Hematopoietic multipotent progenitor cell treated with erythropoietin and hydrocortisone succinate and interleukin-3 and kit ligand, for 6 days (in vitro differentiated cells): Measurements from ENCODE around the gene AMER3.

Experiments
- DNase-seq: peaks from one replicate; pipeline ENCODE4 v3.0.0-alpha.2; 2015

AMER3 gene

GRCh38 chr2:130785466-130786055 is 30.2 kb downstream of the AMER3 start:
- DNase-seq, result no peak

DNA sequence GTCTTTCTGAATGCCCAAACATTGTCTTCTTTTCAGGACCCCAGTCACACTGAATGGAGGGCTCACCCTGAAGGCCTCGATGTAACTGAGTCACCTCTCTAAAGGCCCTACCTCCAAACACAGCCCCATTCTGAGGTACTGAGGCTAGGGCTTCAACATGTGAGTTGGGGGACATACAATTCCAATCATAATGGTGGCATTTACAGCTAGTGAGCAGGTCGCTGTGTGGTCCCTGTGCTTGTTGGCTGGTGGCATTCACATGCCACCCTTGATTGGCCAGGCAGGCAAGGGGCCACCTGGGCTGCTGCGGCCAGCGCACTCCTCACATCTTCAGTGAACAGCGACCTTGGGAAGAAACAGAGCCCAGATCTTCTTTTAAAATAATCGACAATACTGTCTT is 30.7 kb downstream of the AMER3 start:
- no peak for DNase-seq

- no peak for DNase-seq
These were observed 32.5 kb downstream of the AMER3 start for GRCh38 chr2:130787841-130788240.

GRCh38 chr2:130790312-130790711 is 35.0 kb downstream of the AMER3 start:
- DNase-seq, result no peak

GRCh38 chr2:130790804-130791616 is 35.7 kb downstream of the AMER3 start:
- DNase-seq, result no peak

GRCh38 chr2:130791617-130791939 is 36.2 kb downstream of the AMER3 start:
- no peak for DNase-seq

GRCh38 chr2:130795431-130795830 is 40.1 kb downstream of the AMER3 start:
- no peak for DNase-seq

GRCh38 chr2:130796290-130796689 is 41.0 kb downstream of the AMER3 start:
- DNase-seq, result no peak

GRCh38 chr2:130797493-130798435 is 42.4 kb downstream of the AMER3 start:
- peak; percentile 91 for DNase-seq

DNA sequence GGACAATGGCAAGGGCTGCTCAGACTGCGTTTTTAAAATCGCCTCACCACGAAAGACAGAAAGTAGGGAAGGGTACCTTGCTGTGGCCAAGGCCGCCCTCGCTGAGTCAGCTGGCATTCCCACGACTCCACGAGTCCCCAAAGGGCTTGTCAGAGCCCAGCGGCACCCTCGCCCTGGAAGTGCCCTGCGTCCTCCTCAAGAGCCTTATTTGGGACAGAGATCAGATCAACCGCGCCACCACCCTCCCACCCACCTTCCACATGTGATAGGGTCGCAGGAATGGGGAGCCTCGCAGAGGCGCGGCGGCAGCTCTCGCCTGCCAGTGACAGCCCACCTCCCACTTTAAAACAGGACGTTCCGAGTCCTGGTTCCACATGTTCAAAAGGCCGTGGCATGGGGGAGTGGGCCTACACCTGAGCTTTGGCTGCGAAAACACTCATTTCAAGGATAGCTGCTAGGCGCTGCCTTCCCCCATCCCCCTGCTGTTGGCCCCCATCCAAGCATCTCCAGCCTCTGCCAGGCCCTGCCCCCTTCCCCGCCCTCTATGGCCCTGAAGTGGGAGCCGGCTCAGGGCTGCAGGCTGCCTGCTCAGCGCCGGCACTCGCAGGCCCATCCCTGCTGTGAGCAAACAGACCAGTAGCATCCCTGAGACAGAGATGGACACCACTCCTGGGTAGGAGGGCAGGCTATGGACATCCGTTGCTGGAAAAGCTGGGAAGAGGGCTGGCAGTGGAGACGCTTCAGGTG is 43.3 kb downstream of the AMER3 start:
- peak; percentile 9 for DNase-seq

GRCh38 chr2:130799295-130799694 is 44.0 kb downstream of the AMER3 start:
- no peak for DNase-seq

DNA sequence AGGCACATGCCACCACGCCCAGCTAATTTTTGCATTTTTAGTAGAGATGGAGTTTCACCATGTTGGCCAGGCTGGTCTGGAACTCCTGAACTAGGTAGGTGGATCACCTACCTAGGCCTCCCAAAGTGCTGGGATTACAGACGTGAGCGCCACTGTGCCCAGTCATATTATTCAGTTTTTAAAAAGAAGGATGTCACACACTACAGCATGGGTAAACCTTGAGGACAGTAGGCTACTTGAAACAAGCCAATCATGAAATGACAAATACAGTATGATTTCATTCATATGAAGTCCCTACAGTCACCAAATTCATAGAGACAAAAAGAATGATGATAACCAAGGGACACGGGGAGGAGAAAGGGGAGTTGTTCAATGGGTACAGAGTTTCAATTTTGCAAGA is 50.3 kb downstream of the AMER3 start:
- DNase-seq, result no peak

GRCh38 chr2:130806370-130806769 is 51.0 kb downstream of the AMER3 start:
- DNase-seq, result no peak

DNA sequence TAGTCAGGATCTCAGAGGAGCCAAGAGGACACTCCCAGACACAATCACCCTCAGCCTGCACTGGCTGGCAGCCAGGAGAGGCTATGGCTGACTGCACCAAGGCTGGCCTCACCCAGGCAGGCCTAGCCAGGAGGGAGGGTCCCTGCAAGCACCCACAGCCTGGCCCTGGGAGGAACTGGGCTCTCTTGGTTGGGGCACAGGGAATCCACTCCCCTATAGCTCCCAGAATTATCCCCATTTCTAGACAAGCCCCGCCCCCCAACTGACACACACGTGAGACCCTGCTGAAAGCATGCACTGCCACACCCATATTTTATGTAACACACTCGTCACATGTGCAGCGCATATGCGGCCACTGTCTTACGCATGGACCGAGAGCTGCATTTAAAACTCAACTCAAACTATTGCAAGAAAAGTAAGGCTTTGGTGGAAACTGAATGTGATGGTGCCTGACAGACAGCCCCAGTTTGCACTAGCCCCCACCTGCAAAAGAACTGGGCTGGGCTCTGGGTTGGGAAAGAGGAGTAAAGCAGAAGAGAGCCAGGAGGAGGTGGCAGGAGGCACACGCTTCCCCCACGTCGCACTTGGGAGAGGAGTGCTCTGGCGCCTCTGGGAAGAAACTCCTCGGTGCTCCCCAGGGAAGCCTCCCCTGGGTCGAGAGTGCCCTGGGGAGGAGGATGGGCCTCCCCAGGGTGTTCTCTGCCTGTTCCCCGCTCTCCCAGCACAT is 52.5 kb downstream of the AMER3 start:
- DNase-seq, result peak; percentile 26

- DNase-seq, result peak; percentile 45
These were observed 53.3 kb downstream of the AMER3 start for GRCh38 chr2:130808482-130809268.

- DNase-seq, result no peak
These were observed 55.1 kb downstream of the AMER3 start for GRCh38 chr2:130810490-130810889.

DNA sequence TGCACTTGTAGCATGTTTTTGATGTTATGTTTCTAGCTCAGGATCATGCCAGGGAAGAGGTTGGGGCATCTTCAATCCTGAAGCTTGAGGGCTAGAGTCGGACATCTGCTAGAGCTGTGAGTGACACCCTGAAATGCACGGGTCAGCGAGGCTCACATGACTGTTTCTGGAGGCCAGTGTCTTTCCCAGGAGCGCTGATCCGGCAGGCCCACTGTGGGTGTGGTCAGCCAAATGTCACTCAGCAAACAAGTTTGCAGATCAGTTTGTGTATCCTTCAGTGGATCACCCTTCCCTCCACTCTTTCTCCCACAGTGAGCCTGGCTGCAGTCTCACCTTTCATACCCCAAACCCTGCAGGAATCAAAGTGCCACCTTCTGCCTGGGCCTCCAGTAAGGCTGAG is 58.4 kb downstream of the AMER3 start:
- no peak for DNase-seq

DNA sequence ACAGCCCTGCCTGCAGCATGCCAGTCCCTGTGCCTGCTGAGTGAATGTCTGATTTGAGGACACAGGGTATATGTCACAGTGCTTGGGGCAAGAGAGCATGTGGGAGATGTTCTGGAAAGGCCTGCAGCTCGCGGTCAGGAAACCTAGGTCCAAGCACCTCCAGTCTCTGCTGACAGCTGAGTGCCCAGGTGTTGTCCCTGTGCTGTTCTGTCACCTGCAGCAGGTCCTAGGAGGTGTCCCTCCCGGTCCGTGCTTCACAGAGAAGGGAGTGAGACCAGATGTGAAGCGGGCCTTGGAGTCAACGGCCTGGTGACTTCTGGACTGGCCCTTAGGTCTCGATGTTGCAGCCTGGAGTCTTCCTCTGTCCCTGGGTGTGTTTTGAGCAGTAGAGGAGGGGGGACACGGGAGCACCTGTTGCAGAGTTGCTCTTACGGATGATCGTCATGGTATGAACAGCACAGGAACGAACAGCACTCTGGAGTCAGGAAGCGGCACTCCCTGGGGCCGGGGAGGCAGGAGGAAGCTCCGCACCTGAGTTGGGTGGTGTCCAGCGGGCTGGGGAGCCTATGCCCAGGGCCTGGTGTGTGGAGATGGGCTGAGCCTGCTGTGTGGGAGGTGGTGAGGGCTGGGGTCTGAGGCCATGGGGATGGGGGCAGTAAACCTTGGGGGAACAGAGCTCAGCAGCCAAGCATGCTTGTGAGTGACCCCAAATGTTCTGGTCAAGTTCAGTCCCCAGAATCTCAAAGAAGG is 59.8 kb downstream of the AMER3 start:
- no peak for DNase-seq
